HT1080 (cell line): ENCODE data around the gene SPOCK2. TPM values are rescaled to one million over a fixed set of nuclear protein-coding genes. Genes with fewer than 3 reads are reported as not detected.
"Not testable (repeated sequence)": the region's sequence is repeated elsewhere in the genome, so short reads cannot be mapped to it uniquely, and the experiment has no call there.

Experiments used
- DNase-seq: peaks from one replicate; pipeline ENCODE4 v3.0.0-alpha.2; 2015; ENCODE audit warnings: low read depth
- polyA plus RNA-seq, 2 experiments: library from polyadenylated mRNA; depleted of rRNA; stranded (reverse); fragments of >200 nt; gene quantifications; 2 replicates each; pipeline ENCODE4 v1.2.3, GENCODE V29; 2015
- total RNA-seq: library from RNA; depleted of rRNA; stranded (reverse); fragments of >200 nt; shearing (Covaris generic); gene quantifications from 2 replicates; pipeline ENCODE4 v1.2.3, GENCODE V29; 2014; rRNA removed

The SPOCK2 gene
- total RNA-seq, result not detected in 2 replicates
- polyA plus RNA-seq (2015; cell fraction: cytosol; rRNA removed), result not detected in 2 replicates
- 0.12 and 0.80 TPM in 2 replicates for polyA plus RNA-seq (2015; cell fraction: nucleus; rRNA removed)

GRCh38 chr10:72087969-72088888, at the start of gene SPOCK2:
Gene SPOCK2, minus strand, starts transcription at chr10:72088551. Its CDS starts 223 bp downstream, at chr10:72088328.
- no peak for DNase-seq

- DNase-seq, result no peak
Measured at GRCh38 chr10:72137583-72137982, 49.2 kb upstream of the SPOCK2 start.

DNA sequence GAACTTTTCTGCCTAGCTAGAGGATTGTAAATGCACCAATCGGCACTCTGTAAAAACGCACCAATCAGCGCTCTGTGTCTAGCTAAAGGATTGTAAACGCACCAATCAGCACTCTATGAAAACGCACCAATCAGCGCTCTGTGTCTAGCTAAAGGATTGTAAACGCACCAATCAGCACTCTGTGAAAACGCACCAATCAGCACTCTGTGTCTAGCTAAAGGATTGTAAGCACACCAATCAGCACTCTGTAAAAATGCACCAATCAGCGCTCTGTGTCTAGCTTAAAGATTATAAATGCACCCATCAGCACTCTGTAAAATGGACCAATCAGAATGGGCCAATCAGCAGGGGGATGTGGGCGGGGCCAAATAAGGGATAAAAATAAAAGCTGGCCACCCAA, 47.9 kb upstream of the SPOCK2 start:
- DNase-seq, result not testable (repeated sequence)

DNA sequence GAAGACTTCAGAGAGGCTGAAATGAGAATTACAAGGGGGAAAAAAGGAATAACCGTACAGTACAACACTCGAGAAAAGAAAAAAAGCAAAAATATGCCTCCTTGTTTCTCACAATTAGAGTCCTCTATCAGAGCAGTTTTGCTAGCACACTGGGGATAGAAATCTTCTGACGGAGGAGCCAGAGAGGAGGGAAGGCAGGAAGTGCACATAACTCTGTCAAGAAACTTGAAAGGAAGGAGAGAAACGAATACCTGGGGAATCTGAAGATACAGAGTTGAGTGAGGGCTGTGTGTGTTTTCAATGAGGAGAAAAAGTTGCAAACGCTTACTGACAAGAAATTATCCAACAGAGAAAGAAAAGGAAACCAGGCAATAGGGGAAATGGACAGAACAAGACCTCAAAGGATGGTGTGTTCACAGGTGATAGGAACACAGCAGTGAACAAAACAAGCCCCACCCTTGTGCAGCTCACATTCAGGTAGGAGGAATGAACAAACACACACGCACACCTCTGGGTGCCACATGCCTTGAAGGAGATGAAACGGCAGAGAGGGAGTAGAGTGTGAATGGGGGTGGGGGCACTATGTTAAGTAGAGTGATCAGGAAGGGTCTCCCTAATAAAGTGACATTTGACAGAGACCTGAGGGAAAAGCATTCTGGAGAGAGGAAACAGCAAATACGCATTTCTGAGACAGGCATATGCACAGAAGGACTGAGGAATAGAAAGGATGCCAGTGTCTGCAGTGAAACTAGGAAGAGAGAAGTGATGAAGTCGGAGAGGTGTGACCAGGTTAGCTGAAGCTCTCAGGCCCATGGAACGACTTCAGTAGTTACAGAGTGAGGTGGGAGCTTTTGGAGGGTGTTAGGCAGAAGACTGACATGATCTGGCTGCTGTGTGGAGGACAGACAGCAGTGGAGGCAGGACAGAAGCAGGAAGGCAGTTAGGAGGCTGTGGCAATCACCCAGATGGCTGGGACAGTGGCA, 46.7 kb upstream of the SPOCK2 start:
- DNase-seq, result no peak

- peak; percentile 78 for DNase-seq
Measured at GRCh38 chr10:72133517-72133916, 45.2 kb upstream of the SPOCK2 start.

GRCh38 chr10:72132854-72133253, 44.5 kb upstream of the SPOCK2 start:
- no peak for DNase-seq

DNA sequence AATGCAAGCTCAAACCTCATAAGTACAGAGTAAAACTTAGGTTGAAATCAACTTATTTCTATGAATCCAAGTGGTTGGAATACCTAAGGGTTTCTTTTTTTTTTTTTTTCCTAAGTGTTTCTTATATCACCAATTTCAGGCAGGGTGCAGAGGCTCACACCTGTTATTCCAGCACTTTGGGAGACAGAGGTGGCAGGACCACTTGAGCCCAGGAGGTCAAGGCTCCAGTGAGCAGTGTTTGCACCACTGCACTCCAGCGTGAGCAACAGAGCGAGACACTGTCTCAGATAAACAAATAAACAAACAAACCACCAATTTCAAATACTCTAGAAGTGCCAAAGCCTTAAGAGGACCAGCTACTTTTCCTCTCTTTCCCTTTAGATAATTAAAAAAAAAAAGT, 39.2 kb upstream of the SPOCK2 start:
- DNase-seq, result no peak

DNA sequence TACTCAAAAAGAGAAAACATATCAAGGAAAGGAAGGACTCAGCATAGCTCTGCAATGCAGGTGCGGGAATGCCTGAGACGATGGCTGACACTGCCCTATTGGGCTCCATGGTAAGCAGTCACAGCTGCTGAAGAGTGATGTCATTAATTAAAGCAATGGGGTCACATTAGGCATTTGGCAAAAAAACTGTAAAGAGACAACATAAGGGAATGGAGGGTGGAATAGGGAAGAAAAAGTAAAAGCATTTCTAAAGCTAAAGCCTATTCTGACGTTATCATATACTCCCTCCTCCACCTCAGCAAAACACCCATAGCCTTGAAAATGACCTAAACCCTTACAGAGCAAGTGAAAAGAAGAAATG, 38.5 kb upstream of the SPOCK2 start:
- DNase-seq, result no peak

- DNase-seq, result peak; percentile 23
Measured at GRCh38 chr10:72126184-72126871, 38.0 kb upstream of the SPOCK2 start.

DNA sequence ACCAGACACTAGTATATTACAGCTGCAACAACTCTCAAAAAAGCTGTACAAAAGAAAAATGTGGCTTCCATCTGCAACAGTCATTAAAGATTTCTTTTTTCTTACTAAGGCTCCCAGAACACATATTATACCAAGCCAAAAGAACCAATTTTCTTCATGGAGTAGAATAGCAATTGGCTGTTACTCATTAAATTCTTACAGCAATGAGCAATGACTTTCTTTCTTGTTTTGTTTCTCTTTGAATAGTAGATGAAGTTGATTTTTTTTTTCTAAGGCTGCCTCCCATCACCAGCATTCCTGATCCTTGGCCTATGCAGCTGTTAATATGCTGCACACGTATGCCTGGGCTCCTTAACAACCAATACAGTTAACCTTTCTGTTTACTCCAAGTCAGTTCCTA, 36.6 kb upstream of the SPOCK2 start:
- no peak for DNase-seq

DNA sequence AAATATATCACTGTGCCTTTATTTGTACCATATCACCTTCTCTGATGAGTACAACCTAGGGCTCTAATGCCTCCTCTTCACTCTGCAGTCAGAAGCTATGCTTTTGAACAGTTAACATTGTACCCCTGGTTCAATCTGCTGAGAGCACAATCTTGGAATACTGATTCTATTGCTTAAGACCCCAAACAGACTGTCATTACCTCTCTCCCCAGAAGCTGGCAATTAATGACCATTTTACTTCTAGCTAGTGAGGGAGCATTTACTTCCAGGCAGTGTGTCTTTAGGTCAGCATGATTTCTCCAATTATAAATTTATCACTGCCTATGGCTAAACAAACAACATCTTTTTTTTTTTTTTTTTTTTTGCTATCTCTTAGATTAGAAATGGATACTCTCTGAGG, 36.0 kb upstream of the SPOCK2 start:
- no peak for DNase-seq

GRCh38 chr10:72123616-72124015, 35.3 kb upstream of the SPOCK2 start:
- no peak for DNase-seq

GRCh38 chr10:72122221-72122620, 33.9 kb upstream of the SPOCK2 start:
- no peak for DNase-seq

GRCh38 chr10:72121389-72121788, 33.0 kb upstream of the SPOCK2 start:
- DNase-seq, result no peak

DNA sequence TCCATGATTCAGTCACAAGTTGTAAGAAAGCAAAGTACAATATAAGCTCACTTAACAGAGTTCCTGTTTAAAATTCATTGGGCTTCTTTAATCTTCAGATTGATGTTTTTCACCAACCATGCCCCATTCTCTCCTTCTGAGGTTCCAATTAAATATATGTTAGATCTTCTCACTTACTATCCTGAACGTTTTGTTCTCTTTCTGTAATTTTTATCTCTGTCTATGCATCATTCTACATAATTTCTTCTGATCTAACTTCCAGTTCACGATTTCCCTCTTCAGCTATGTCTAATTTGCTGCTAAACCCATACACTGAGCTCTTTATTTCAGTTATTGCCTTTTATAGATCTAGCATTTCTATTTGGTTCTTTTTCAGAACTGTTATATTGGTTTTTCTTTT, 28.0 kb upstream of the SPOCK2 start:
- no peak for DNase-seq

DNA sequence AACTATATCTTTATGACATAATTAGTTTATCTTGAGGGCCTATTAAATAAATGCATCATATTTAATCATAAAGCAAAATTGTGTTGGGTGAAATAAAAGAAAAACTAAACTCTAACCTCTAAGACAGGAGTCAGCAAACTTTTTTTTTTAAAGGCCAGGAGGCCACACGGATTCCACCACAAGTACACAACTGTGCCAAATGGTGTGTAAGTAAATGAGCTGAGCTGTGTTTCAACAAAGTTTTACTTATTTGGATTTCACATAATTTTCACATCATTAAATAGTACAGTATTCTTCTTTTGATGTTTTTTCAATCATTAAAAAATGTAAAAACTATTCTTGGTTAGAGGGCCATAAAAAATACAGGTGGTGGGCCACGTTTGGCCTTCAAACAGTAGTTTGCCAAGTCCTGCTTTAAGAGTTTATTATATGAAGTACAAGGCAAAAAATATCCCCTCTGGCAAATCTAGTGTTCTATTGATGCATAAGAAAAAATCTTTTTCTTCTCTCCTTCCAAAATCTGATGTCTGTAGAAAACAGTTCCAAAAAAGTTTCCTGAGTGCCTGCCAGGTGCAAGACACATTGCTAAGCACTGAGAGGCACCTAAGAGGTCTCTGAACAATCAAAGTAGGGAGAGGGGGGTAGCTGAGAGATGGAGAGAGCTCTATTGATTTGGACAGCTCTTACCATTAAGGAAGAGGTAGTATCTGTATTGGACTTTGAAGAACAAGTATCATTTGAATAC, 26.5 kb upstream of the SPOCK2 start:
- no peak for DNase-seq

DNA sequence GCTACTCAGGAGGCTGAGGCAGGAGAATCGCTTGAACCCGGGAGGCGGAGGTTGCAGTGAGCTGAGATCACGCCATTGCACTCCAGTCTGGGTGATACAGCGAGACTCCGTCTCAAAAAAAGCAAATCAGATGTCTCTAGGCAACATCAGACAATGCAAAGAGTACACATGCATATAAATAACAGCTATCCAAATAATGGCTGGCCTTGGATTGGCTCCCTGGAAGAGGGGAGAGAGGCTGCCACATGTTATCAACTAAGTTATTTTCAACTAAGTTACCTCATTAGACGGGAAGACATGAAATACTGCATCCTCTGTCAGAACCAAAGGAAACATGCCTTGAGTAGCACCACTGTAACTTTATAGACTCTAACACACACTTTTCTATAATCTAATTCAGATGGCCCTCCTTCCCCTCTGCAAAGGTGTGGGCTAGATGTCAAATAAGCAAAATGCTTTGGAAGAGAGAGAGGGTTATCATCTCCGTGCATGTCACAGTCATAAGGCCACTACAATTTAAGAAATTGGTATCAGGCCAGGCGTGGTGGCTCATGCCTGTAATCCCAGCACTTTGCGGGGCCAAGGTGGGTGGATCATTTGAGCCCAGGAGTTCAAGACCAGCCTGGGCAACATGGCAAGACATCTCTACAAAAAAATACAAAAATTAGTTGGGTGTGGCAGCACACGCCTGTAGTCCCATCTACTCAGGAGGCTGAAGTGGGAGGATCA, 22.5 kb upstream of the SPOCK2 start:
- no peak for DNase-seq

GRCh38 chr10:72109636-72110157, 21.3 kb upstream of the SPOCK2 start:
- DNase-seq, result no peak

GRCh38 chr10:72108830-72109635, 20.7 kb upstream of the SPOCK2 start:
- DNase-seq, result no peak
